SU-DHL-6 (cell line): ENCODE measurements around the gene IFI16.

Experiments used
- EZH2phosphoT487 ChIP-seq: fragments of 200-600 bp; sonication (generic), shearing (Covaris generic); conservative IDR thresholded peaks from 2 replicates; pipeline ENCODE4 v1.6.1; 2018; ENCODE audit warnings: mild to moderate bottlenecking, antibody characterized with exemption, low read length, moderate library complexity, mixed read lengths
- TF ChIP-seq, protein P1 (sequence below): fragments of 200-600 bp; sonication (generic); IDR thresholded peaks from one replicate; pipeline ENCODE4 v1.5.1; 2017; ENCODE audit warnings: antibody characterized with exemption, mild to moderate bottlenecking, low read length, moderate library complexity; ENCODE audit not compliant: insufficient read depth, poor library complexity, severe bottlenecking

DNA sequence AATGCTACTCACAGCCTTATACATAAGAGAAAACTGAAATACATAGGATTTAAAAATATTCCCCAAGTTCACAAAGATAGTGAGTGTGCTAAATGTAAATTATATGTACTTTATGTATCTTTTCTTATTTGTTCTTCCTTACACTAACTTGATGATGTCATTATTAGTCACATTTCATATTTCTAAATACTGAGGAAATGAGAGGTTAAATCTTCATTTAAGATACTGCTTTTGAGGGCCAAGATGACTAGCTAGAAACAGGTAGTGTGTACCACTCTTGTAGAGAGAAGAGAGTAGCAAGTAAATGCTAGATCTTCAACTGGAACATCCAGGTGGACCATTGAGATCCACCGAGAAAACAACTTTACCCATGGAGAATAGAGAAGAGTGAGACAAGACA lies 48.5 kb upstream of the IFI16 start:
- TF ChIP-seq, protein P1, sequence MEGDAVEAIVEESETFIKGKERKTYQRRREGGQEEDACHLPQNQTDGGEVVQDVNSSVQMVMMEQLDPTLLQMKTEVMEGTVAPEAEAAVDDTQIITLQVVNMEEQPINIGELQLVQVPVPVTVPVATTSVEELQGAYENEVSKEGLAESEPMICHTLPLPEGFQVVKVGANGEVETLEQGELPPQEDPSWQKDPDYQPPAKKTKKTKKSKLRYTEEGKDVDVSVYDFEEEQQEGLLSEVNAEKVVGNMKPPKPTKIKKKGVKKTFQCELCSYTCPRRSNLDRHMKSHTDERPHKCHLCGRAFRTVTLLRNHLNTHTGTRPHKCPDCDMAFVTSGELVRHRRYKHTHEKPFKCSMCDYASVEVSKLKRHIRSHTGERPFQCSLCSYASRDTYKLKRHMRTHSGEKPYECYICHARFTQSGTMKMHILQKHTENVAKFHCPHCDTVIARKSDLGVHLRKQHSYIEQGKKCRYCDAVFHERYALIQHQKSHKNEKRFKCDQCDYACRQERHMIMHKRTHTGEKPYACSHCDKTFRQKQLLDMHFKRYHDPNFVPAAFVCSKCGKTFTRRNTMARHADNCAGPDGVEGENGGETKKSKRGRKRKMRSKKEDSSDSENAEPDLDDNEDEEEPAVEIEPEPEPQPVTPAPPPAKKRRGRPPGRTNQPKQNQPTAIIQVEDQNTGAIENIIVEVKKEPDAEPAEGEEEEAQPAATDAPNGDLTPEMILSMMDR: no peak
- no peak for TF ChIP-seq EZH2phosphoT487
